ENCODE data around the gene HOXA10.

HOXA10 gene

DNA sequence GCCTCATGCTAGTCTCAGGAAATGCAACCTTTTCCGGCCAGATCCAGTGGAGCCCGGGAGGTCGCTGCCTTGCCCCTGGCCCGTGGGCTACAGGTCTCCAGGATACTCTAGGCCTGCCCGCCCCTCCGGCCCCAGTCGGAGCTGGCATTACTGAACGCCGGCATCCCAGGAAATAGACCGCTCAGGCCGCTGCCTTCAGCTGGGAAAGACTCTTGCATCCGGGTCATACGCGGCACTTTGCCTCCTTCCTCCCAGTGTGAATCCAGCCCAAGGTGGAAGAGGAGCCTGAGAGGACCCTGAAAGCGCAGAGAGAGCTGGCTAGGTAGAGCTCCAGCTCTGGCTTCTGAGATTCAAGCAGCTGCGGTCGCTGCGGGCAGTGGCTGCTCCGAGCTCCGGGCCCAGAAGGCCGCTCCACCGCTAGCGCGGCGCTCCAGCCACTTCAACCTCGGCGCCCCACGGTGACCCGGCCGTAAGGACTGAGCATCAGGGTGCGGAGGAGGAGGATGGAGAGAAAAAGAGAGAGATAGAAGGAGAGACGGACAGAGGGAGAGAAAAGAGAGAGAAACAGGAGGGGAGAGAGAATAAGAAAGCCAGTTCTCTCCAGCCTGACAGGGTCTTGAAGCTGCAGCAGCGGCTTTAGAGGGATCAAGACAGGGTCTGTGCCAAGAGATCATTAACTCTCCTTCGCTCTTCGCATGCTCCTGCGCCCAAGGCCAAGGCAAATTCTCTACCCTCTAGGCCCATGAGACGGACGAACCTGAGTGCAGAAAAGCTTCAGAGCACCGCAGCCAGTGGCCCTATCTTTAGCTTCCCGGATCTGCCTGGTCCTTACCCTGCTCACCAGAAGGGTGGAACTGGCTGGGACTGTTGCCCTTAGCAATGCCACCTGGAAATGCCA, 1.8 kb upstream of the HOXA10 start:
- Histone ChIP-seq H4K20me1 (ENCODE audit: insufficient read depth, low read length) (no peaks in the 10 kb centered on the region), H3K4me1 (ENCODE audit: insufficient read depth, low read length) (no peaks in the 10 kb centered on the region), H3K4me3 (ENCODE audit: low read depth in 1 of 2, low read length in 2 of 2) (no peak overlapping the region), H3K27me3 (ENCODE audit: insufficient read depth, low read length, poor library complexity) (peaks cover 10% of the 10 kb centered on the region), H3K27ac (ENCODE audit: low read length) (no peak overlapping the region), H3K9me3 (ENCODE audit: insufficient read depth, low read length, severe bottlenecking) (no peaks in the 10 kb centered on the region), H3K9ac (ENCODE audit: low read depth, low read length) (no peak overlapping the region), H3K4me2 (ENCODE audit: insufficient read depth, low read length) (no peak overlapping the region), H3K79me2 (ENCODE audit: insufficient read depth, low read length) (no peaks in the 10 kb centered on the region), H2AFZ (ENCODE audit: low read depth, low read length) (no peak overlapping the region), H3K36me3 (ENCODE audit: insufficient read depth, low read length) (no peaks in the 10 kb centered on the region)
- DNase-seq = no peak
- no peak for TF ChIP-seq EZH2 (IDR thresholded peaks at IDR 0.05; ENCODE audit: borderline replicate concordance, low read depth, low read length, severe bottlenecking)
- TF ChIP-seq, protein P1, sequence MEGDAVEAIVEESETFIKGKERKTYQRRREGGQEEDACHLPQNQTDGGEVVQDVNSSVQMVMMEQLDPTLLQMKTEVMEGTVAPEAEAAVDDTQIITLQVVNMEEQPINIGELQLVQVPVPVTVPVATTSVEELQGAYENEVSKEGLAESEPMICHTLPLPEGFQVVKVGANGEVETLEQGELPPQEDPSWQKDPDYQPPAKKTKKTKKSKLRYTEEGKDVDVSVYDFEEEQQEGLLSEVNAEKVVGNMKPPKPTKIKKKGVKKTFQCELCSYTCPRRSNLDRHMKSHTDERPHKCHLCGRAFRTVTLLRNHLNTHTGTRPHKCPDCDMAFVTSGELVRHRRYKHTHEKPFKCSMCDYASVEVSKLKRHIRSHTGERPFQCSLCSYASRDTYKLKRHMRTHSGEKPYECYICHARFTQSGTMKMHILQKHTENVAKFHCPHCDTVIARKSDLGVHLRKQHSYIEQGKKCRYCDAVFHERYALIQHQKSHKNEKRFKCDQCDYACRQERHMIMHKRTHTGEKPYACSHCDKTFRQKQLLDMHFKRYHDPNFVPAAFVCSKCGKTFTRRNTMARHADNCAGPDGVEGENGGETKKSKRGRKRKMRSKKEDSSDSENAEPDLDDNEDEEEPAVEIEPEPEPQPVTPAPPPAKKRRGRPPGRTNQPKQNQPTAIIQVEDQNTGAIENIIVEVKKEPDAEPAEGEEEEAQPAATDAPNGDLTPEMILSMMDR (IDR thresholded peaks at IDR 0.05; ENCODE audit: borderline replicate concordance, extremely low read depth, low read length, poor library complexity, severe bottlenecking) = no peak
- no peak for ATAC-seq (ENCODE audit: insufficient read depth, low read depth)

GRCh38 chr7:27174874-27175625, 930 bp upstream of the HOXA10 start:
- Histone ChIP-seq H3K4me1 (ENCODE audit: insufficient read depth, low read length) (no peaks in the 10 kb centered on the region), H3K79me2 (ENCODE audit: insufficient read depth, low read length) (no peaks in the 10 kb centered on the region), H3K4me3 (ENCODE audit: low read depth in 1 of 2, low read length in 2 of 2) (no peak overlapping the region), H3K27me3 (ENCODE audit: insufficient read depth, low read length, poor library complexity) (peaks cover 10% of the 10 kb centered on the region), H2AFZ (ENCODE audit: low read depth, low read length) (no peak overlapping the region), H3K27ac (ENCODE audit: low read length) (no peak overlapping the region), H3K9ac (ENCODE audit: low read depth, low read length) (no peak overlapping the region), H3K36me3 (ENCODE audit: insufficient read depth, low read length) (no peaks in the 10 kb centered on the region), H4K20me1 (ENCODE audit: insufficient read depth, low read length) (no peaks in the 10 kb centered on the region), H3K9me3 (ENCODE audit: insufficient read depth, low read length, severe bottlenecking) (no peaks in the 10 kb centered on the region), H3K4me2 (ENCODE audit: insufficient read depth, low read length) (no peak overlapping the region)
- ATAC-seq (ENCODE audit: insufficient read depth, low read depth) (no peak), DNase-seq (no peak)
- TF ChIP-seq EZH2 (IDR thresholded peaks at IDR 0.05; ENCODE audit: borderline replicate concordance, low read depth, low read length, severe bottlenecking) = no peak
- TF ChIP-seq, protein P1 (IDR thresholded peaks at IDR 0.05; ENCODE audit: borderline replicate concordance, extremely low read depth, low read length, poor library complexity, severe bottlenecking) = no peak

DNA sequence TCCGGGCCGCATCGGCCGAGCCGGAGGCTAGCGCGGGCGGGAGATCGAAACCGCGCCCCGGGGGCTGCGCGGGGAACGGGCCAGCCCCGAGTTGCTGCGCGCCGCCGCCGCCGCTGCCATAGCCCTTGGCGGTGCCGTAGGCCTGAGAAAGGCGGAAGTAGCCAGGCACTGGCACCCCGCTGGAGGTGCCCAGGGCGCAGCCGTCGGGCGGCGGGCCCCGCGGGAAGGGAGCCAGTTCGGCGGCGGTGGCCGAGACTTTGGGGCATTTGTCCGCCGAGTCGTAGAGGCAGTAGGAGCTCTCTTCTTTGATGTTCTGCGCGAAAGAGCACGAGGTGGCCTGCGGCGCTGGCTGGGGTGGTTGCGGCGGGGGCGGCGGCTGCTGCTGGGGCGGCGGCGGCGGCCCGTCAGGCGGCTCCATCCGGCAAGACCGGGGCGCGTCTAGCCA, 587 bp downstream of the HOXA10 start:
- DNase-seq = no peak
- no peak overlapping the region for H3K9ac ChIP-seq (ENCODE audit: low read depth, low read length)
- H3K4me2 ChIP-seq (ENCODE audit: insufficient read depth, low read length) = no peak overlapping the region
- H3K79me2 ChIP-seq (ENCODE audit: insufficient read depth, low read length) = no peaks in the 10 kb centered on the region
- TF ChIP-seq EZH2 (IDR thresholded peaks at IDR 0.05; ENCODE audit: borderline replicate concordance, low read depth, low read length, severe bottlenecking) = no peak
- TF ChIP-seq, protein P1 (IDR thresholded peaks at IDR 0.05; ENCODE audit: borderline replicate concordance, extremely low read depth, low read length, poor library complexity, severe bottlenecking) = no peak
- H3K27ac ChIP-seq (ENCODE audit: low read length) = no peak overlapping the region
- ATAC-seq (ENCODE audit: insufficient read depth, low read depth) = no peak
- H3K36me3 ChIP-seq (ENCODE audit: insufficient read depth, low read length) = no peaks in the 10 kb centered on the region
- no peak overlapping the region for H3K4me3 ChIP-seq (ENCODE audit: low read depth in 1 of 2, low read length in 2 of 2)
- H3K9me3 ChIP-seq (ENCODE audit: insufficient read depth, low read length, severe bottlenecking) = no peaks in the 10 kb centered on the region
- no peaks in the 10 kb centered on the region for H4K20me1 ChIP-seq (ENCODE audit: insufficient read depth, low read length)
- H2AFZ ChIP-seq (ENCODE audit: low read depth, low read length) = no peak overlapping the region
- no peaks in the 10 kb centered on the region for H3K4me1 ChIP-seq (ENCODE audit: insufficient read depth, low read length)
- H3K27me3 ChIP-seq (ENCODE audit: insufficient read depth, low read length, poor library complexity) = peaks cover 10% of the 10 kb centered on the region
